Psoas muscle (tissue), 8 donors: ENCODE measurements around the gene PLS1. TPM values are rescaled to one million over a fixed set of nuclear protein-coding genes. Genes with fewer than 3 reads are reported as not detected.

ENCODE experiments used
- ATAC-seq, 4 donors: fragments of 200-7000 bp; cut with Tn5 transposase; one replicate each; pipeline ENCODE4 v1.9.1; 2020; ENCODE audit warnings: moderate library complexity in 3 of 4, mild to moderate bottlenecking in 2 of 4
- DNase-seq, 2 donors: peaks; one replicate each; pipeline ENCODE4 v3.0.0-alpha.2; 2020
- H3K27ac ChIP-seq: fragments of 200-600 bp; one replicate; pipeline ENCODE4 v1.8.0; 2022
- H3K27me3 ChIP-seq, 3 donors: fragments of 200-600 bp in 1 of 3; one replicate each; pipeline versions ENCODE4 v1.6.1 to v1.8.0; 2013 to 2022; ENCODE audit warnings: low read length in 2 of 3, mild to moderate bottlenecking in 2 of 3, moderate library complexity in 1 of 3; ENCODE audit not compliant: insufficient read depth in 3 of 3
- H3K36me3 ChIP-seq, 2 donors: fragments of 200-600 bp in 1 of 2; one replicate each; pipeline versions ENCODE4 v1.6.1 to v1.8.0; 2013 to 2022; ENCODE audit warnings: low read depth in 1 of 2, mild to moderate bottlenecking in 1 of 2, moderate library complexity in 1 of 2; ENCODE audit not compliant: insufficient read depth in 1 of 2
- H3K4me1 ChIP-seq: fragments of 200-600 bp; one replicate; pipeline ENCODE4 v1.8.0; 2022
- H3K4me3 ChIP-seq: fragments of 200-600 bp; one replicate; pipeline ENCODE4 v1.8.0; 2022; ENCODE audit warnings: mild to moderate bottlenecking
- H3K9me3 ChIP-seq: fragments of 200-600 bp; one replicate; pipeline ENCODE4 v1.8.0; 2022
- CTCF ChIP-seq: fragments of 200-600 bp; IDR thresholded peaks from one replicate; pipeline ENCODE4 v1.8.0; 2022; ENCODE audit warnings: antibody characterized with exemption
- WGBS, 3 donors: extraction: QIAGEN DNeasy Blood & Tissue Kit; methylation state at CpG; one replicate each; pipeline versions ENCODE4 v1.1.6 to v1.1.7; 2013; 5-methylcytosine and 5-hydroxymethylcytosine counted together
- intact Hi-C, 2 donors: fragments of 100-400 bp; cut with DNase I; formaldehyde crosslinking; loops; one replicate each; pipeline versions ENCODE4 v1.11.0 to v1.14.2; 2022
- polyA plus RNA-seq, 3 donors: library from polyadenylated mRNA; stranded (reverse); fragments of 200-250 nt; gene quantifications; one replicate each; pipeline ENCODE4 v1.2.3, GENCODE V29; 2013
- total RNA-seq, 4 donors: library from RNA; stranded (reverse); fragmentation: NEBNext Ultra II Directional in 2 of 4; extraction: Animal tissue kit (Norgen Biotek cat#: 25700) in 2 of 4; gene quantifications; one replicate each; pipeline versions ENCODE4 v1.2.1 to v1.2.4, GENCODE V29; 2021 to 2023
- donor health status: healthy with polysubstance abuse.
- donor health status: DM: no; HTN: no; CAD: no; lungs with moderate emphysema.
- donor health status: Bipolar disorder and iron deficiency.
- donor health status: healthy.
- donor health status: DM: yes; HTN: yes; CAD: no.
- donor health status: DM: no; HTN: no; CAD: no.
- donor health status: DM: no; HTN: no; CAD: no.
- donor health status: DM: yes; HTN: yes; CAD: no.

PLS1 gene
- total and polyA plus RNA-seq, 7 donors, result 0.24 to 2.2 (median 0.58) TPM

GRCh38 chr3:142754494-142754893 lies 158.3 kb downstream of the PLS1 start:
- H3K27ac ChIP-seq, result no peak overlapping the region
- no peak overlapping the region for H3K4me3 ChIP-seq
- no peaks in the 10 kb centered on the region for H3K27me3 ChIP-seq
- TF ChIP-seq CTCF, result no peak
- no peaks in the 10 kb centered on the region for H3K9me3 ChIP-seq
- 92 to 96% (median 94%) methylated on average over 1 of the region's 1 CpG for WGBS, 3 donors
- intact Hi-C loops, result no loop called here
- DNase-seq (no peak), ATAC-seq (no peak)
- H3K4me1 ChIP-seq, result no peaks in the 10 kb centered on the region
- no peaks in the 10 kb centered on the region for H3K36me3 ChIP-seq

Other genes with a start within 250 kb of the PLS1 start
- gene XRN1, start 148.4 kb upstream of the PLS1 start, total RNA-seq, result 10 to 100 TPM; 26.7 to 46.1 (median 34.4) TPM
- 10 to 100 TPM in 1 of 3 donors, 1 to 10 TPM in 2; 3.8 to 17.3 (median 4.6) TPM for gene XRN1, start 148.4 kb upstream of the PLS1 start, polyA plus RNA-seq
- gene ATR, start 17.7 kb upstream of the PLS1 start, total RNA-seq, result 10 to 100 TPM in 2 of 4 donors, 1 to 10 TPM in 2; 7.5 to 11.1 (median 9.0) TPM
- 1 to 10 TPM; 3.7 to 6.7 (median 4.7) TPM for gene ATR, start 17.7 kb upstream of the PLS1 start, polyA plus RNA-seq
- 1 to 10 TPM in 3 of 4 donors, under 1 TPM in 1; 0.78 to 2.1 (median 1.1) TPM for gene TRPC1, start 127.6 kb downstream of the PLS1 start, total RNA-seq
- under 1 TPM; 0.41 to 0.61 (median 0.53) TPM for gene TRPC1, start 127.6 kb downstream of the PLS1 start, polyA plus RNA-seq